GM23338 (cell line): Measurements from ENCODE around the gene LIF. TPM values are rescaled to one million over a fixed set of nuclear protein-coding genes. Genes with fewer than 3 reads are reported as not detected.

Experiments
- ATAC-seq: fragments of 200-7000 bp; cut with Tn5 transposase; 3 replicates; pipeline ENCODE4 v1.9.1; 2020
- DNase-seq: peaks from one replicate; pipeline ENCODE4 v3.0.0-alpha.2; 2015; ENCODE audit warnings: low spot score
- H2AFZ ChIP-seq: fragments of 200-600 bp; sonication (generic); 2 replicates; pipeline ENCODE4 v1.8.0; 2016; ENCODE audit warnings: antibody characterized with exemption, mild to moderate bottlenecking, moderate library complexity
- H3F3A ChIP-seq: fragments of 200-600 bp; sonication (generic); replicated peaks from 2 replicates; pipeline ENCODE4 v1.8.0; 2017; ENCODE audit warnings: antibody characterized with exemption, mixed run types, low read depth
- H3K27ac ChIP-seq: fragments of 200-600 bp; sonication (generic); 2 replicates; pipeline ENCODE4 v1.6.1; 2016; ENCODE audit warnings: low read depth
- H3K27me3 ChIP-seq: fragments of 200-600 bp; sonication (generic); 2 replicates; pipeline ENCODE4 v1.8.0; 2016; ENCODE audit warnings: mild to moderate bottlenecking, mixed run types, moderate library complexity; ENCODE audit not compliant: insufficient read depth
- H3K36me3 ChIP-seq: fragments of 200-600 bp; sonication (generic); 2 replicates; pipeline ENCODE4 v1.8.0; 2016; ENCODE audit warnings: mild to moderate bottlenecking; ENCODE audit not compliant: insufficient read depth
- H3K4me1 ChIP-seq: fragments of 200-600 bp; sonication (generic); 2 replicates; pipeline ENCODE4 v1.8.0; 2016; ENCODE audit warnings: mild to moderate bottlenecking, moderate library complexity; ENCODE audit not compliant: insufficient read depth
- H3K4me2 ChIP-seq: fragments of 200-600 bp; sonication (generic); 2 replicates; pipeline ENCODE4 v1.7.1; 2017; ENCODE audit warnings: mixed run types
- H3K4me3 ChIP-seq: fragments of 200-600 bp; sonication (generic); 2 replicates; pipeline ENCODE4 v1.6.1; 2016; ENCODE audit warnings: mixed run types
- H3K79me2 ChIP-seq: fragments of 200-600 bp; sonication (generic); replicated peaks from 2 replicates; pipeline ENCODE4 v1.8.0; 2017; ENCODE audit warnings: mild to moderate bottlenecking; ENCODE audit not compliant: insufficient read depth
- H3K9me2 ChIP-seq: fragments of 200-600 bp; sonication (generic); 2 replicates; pipeline ENCODE4 v1.8.0; 2017; ENCODE audit not compliant: insufficient read depth
- H4K20me1 ChIP-seq: fragments of 200-600 bp; sonication (generic); replicated peaks from 2 replicates; pipeline ENCODE4 v1.8.0; 2017; ENCODE audit warnings: mild to moderate bottlenecking; ENCODE audit not compliant: insufficient read depth
- H3K27ac Mint-ChIP-seq: 2 replicates; pipeline ENCODE4 v1.8.0; 2020; ENCODE audit warnings: inconsistent platforms, mild to moderate bottlenecking, moderate library complexity, mixed read lengths
- H3K27me3 Mint-ChIP-seq: 3 replicates; pipeline ENCODE4 v1.8.0; 2022; ENCODE audit warnings: low read depth, mild to moderate bottlenecking, moderate library complexity, mixed read lengths, inconsistent platforms; ENCODE audit not compliant: insufficient read depth, poor library complexity
- H3K36me3 Mint-ChIP-seq: 3 replicates; pipeline ENCODE4 v1.8.0; 2021; ENCODE audit warnings: low read depth, mild to moderate bottlenecking, inconsistent platforms, moderate library complexity, mixed read lengths
- H3K4me1 Mint-ChIP-seq: 3 replicates; pipeline ENCODE4 v1.8.0; 2020; ENCODE audit warnings: mild to moderate bottlenecking, inconsistent platforms, mixed read lengths
- H3K4me3 Mint-ChIP-seq: 3 replicates; pipeline ENCODE4 v1.8.0; 2021; ENCODE audit warnings: moderate library complexity, mild to moderate bottlenecking, inconsistent platforms, mixed read lengths
- H3K9me3 Mint-ChIP-seq: 3 replicates; pipeline ENCODE4 v1.8.0; 2020; ENCODE audit warnings: moderate library complexity, mild to moderate bottlenecking, inconsistent platforms, mixed read lengths
- CTCF ChIP-seq, 2 experiments: fragments of 200-600 bp in 1 of 2; sonication (generic) in 1 of 2; conservative IDR thresholded peaks; 2 replicates each; pipeline versions ENCODE4 v1.5.1 to v1.6.1; 2016 to 2017; ENCODE audit warnings: antibody characterized with exemption in 2 of 2, low read depth in 2 of 2, mild to moderate bottlenecking in 2 of 2, moderate library complexity in 1 of 2
- EZH2 ChIP-seq: fragments of 200-600 bp; sonication (generic); IDR thresholded peaks from one replicate; pipeline ENCODE4 v1.8.0; 2017; ENCODE audit warnings: antibody characterized with exemption, mild to moderate bottlenecking, low read depth; ENCODE audit not compliant: unreplicated experiment
- EZH2phosphoT487 ChIP-seq: fragments of 200-600 bp; sonication (generic); IDR thresholded peaks from one replicate; pipeline ENCODE4 v1.8.1; 2018; ENCODE audit warnings: antibody characterized with exemption; ENCODE audit not compliant: unreplicated experiment
- JUNB ChIP-seq: IDR thresholded peaks from one replicate; pipeline ENCODE4 v1.6.1; 2016; ENCODE audit warnings: antibody characterized with exemption; ENCODE audit not compliant: unreplicated experiment
- REST ChIP-seq: IDR thresholded peaks from one replicate; pipeline ENCODE4 v1.6.1; 2018; ENCODE audit warnings: antibody characterized with exemption; ENCODE audit not compliant: unreplicated experiment
- STAT1 ChIP-seq: IDR thresholded peaks from one replicate; pipeline ENCODE4 v1.6.1; 2016; ENCODE audit warnings: antibody characterized with exemption; ENCODE audit not compliant: unreplicated experiment
- ZNF114 ChIP-seq: fragments of 250-450 bp; sonication (Bioruptor Pico); IDR thresholded peaks from 2 replicates; pipeline ENCODE4 v1.5.0; 2020; ENCODE audit warnings: mild to moderate bottlenecking, moderate library complexity
- ZNF462 ChIP-seq: fragments of 250-450 bp; sonication (Bioruptor Pico); IDR thresholded peaks from 2 replicates; pipeline ENCODE4 v1.5.0; 2020; ENCODE audit warnings: mild to moderate bottlenecking, moderate library complexity
- polyA plus RNA-seq: library from polyadenylated mRNA; unstranded; fragments of >200 nt; fragmentation: Nextera tagmentation; extraction: Ambion mirVana; gene quantifications from 2 replicates; pipeline ENCODE4 v1.2.1, GENCODE V29; 2016
- total RNA-seq: library from RNA; depleted of rRNA; stranded (reverse); fragments of >200 nt; shearing (Covaris generic); gene quantifications from 2 replicates; pipeline ENCODE4 v1.2.3, GENCODE V29; 2014

The LIF gene
- total and polyA plus RNA-seq, 2 experiments from 2014 or later, result 1.8 to 3.6 TPM

- Mint-ChIP-seq H3K36me3 (no peaks in the 10 kb centered on the region), H3K4me3 (no peak overlapping the region), H3K27ac (no peak overlapping the region), H3K9me3 (no peaks in the 10 kb centered on the region), H3K27me3 (peaks cover 21% of the 10 kb centered on the region), H3K4me1 (peaks cover 9% of the 10 kb centered on the region)
- no peaks in the 10 kb centered on the region for H3K36me3 ChIP-seq
- H3K4me2 ChIP-seq, result no peak overlapping the region
- no peaks in the 10 kb centered on the region for H3F3A ChIP-seq
- no peak overlapping the region for H2AFZ ChIP-seq
- H3K27ac ChIP-seq, result no peak overlapping the region
- no peak for ATAC-seq
- H3K4me1 ChIP-seq, result 0 out of 2 replicates have a peak, but pooled peaks cover 4% of the 10 kb centered on the region
- no peak overlapping the region for H3K4me3 ChIP-seq
- H3K79me2 ChIP-seq, result no peaks in the 10 kb centered on the region
- DNase-seq, result no peak
- no peaks in the 10 kb centered on the region for H4K20me1 ChIP-seq
- H3K27me3 ChIP-seq, result no peaks in the 10 kb centered on the region
- H3K9me2 ChIP-seq, result no peaks in the 10 kb centered on the region
- no peak for TF ChIP-seq JUNB
Observed at GRCh38 chr22:30273711-30274436, 27.3 kb upstream of the LIF start.

- no peak for ATAC-seq
- Histone ChIP-seq H3K4me3 (no peak overlapping the region), H3F3A (no peaks in the 10 kb centered on the region), H3K27ac (no peak overlapping the region), H3K4me1 (0 out of 2 replicates have a peak, but pooled peaks cover 4% of the 10 kb centered on the region), H3K79me2 (no peaks in the 10 kb centered on the region), H3K27me3 (no peaks in the 10 kb centered on the region), H3K36me3 (no peaks in the 10 kb centered on the region), H3K9me2 (no peaks in the 10 kb centered on the region), H3K4me2 (no peak overlapping the region), H2AFZ (no peak overlapping the region), H4K20me1 (no peaks in the 10 kb centered on the region)
- peaks cover 8% of the 10 kb centered on the region for H3K4me1 Mint-ChIP-seq
- no peak overlapping the region for H3K4me3 Mint-ChIP-seq
- H3K9me3 Mint-ChIP-seq, result no peaks in the 10 kb centered on the region
- H3K27me3 Mint-ChIP-seq, result peaks cover 24% of the 10 kb centered on the region
- no peak overlapping the region for H3K27ac Mint-ChIP-seq
- no peak for DNase-seq
- H3K36me3 Mint-ChIP-seq, result no peaks in the 10 kb centered on the region
- no peak for TF ChIP-seq ZNF462
- TF ChIP-seq ZNF114, result no peak
- TF ChIP-seq EZH2, result no peak
- no peak for TF ChIP-seq STAT1
- TF ChIP-seq REST, result no peak
- TF ChIP-seq EZH2phosphoT487, result no peak
- no peak for TF ChIP-seq CTCF (conservative IDR thresholded peaks at IDR 0.05; ENCODE audit: low read depth in 2 of 2)
- no peak for TF ChIP-seq JUNB
Observed at GRCh38 chr22:30272781-30273601, 26.4 kb upstream of the LIF start.
